RPMI7951 (cell line): ENCODE results near the gene NPVF. TPM values are rescaled to one million over a fixed set of nuclear protein-coding genes. Genes with fewer than 3 reads are reported as not detected.

Source experiments
- total RNA-seq: library from RNA; depleted of rRNA; stranded (reverse); fragments of >200 nt; shearing (Covaris generic); gene quantifications from 2 replicates; pipeline ENCODE4 v1.2.3, GENCODE V29; 2014; rRNA removed

Gene NPVF
- total RNA-seq, 1 experiment from 2014 or later = not detected

Other genes starting within 250 kb of the NPVF start
- 35.0 and 39.4 TPM in 2 replicates for gene OSBPL3, start 248.3 kb downstream of the NPVF start, total RNA-seq
- gene CYCS, start 103.2 kb downstream of the NPVF start, total RNA-seq = 148 and 195 TPM in 2 replicates